WTC11 (cell line): Measurements from ENCODE around the gene SP2.

Source experiments
- AFF4 ChIP-seq: sonication (generic); formaldehyde crosslinking; IDR thresholded peaks from 2 replicates; pipeline ENCODE4 v1.8.1; 2023; ENCODE audit warnings: mild to moderate bottlenecking, missing genetic modification reagents, borderline replicate concordance
- CTCF ChIP-seq: fragments of 200-600 bp; IDR thresholded peaks from 2 replicates; pipeline ENCODE4 v1.8.0; 2022; ENCODE audit warnings: antibody characterized with exemption
- E2F5 ChIP-seq: sonication (generic); formaldehyde crosslinking; IDR thresholded peaks from 2 replicates; pipeline ENCODE4 v1.8.1; 2022; ENCODE audit warnings: mild to moderate bottlenecking, moderate library complexity, missing genetic modification reagents
- NR3C1 ChIP-seq: sonication (generic); formaldehyde crosslinking; conservative IDR thresholded peaks from 2 replicates; pipeline ENCODE4 v1.8.1; 2023; ENCODE audit warnings: low read depth, mild to moderate bottlenecking, missing genetic modification reagents
- SMAD3 ChIP-seq: sonication (generic); formaldehyde crosslinking; IDR thresholded peaks from 2 replicates; pipeline ENCODE4 v1.8.0; 2022; ENCODE audit warnings: missing genetic modification reagents, mild to moderate bottlenecking, borderline replicate concordance
- SP1 ChIP-seq: sonication (generic); formaldehyde crosslinking; conservative IDR thresholded peaks from 2 replicates; pipeline ENCODE4 v1.8.1; 2022; ENCODE audit warnings: missing genetic modification reagents
- TF ChIP-seq, protein P1 (sequence below): fragments of 250-450 bp; sonication (Bioruptor Pico); IDR thresholded peaks from 2 replicates; pipeline ENCODE4 v1.9.0; 2021; ENCODE audit warnings: mild to moderate bottlenecking

- TF ChIP-seq, protein P1, sequence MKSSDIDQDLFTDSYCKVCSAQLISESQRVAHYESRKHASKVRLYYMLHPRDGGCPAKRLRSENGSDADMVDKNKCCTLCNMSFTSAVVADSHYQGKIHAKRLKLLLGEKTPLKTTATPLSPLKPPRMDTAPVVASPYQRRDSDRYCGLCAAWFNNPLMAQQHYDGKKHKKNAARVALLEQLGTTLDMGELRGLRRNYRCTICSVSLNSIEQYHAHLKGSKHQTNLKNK (CRISPR knock-in tag) = no peak
- no peak for TF ChIP-seq AFF4 (CRISPR knock-in tag)
- no peak for TF ChIP-seq NR3C1
- no peak for TF ChIP-seq E2F5
- TF ChIP-seq CTCF = no peak
- no peak for TF ChIP-seq SP1 (CRISPR knock-in tag)
- no peak for TF ChIP-seq SMAD3
Observed at GRCh38 chr17:47916489-47917208, 20.6 kb downstream of the SP2 start.
